Limb (tissue), 2 donors: ENCODE results near the gene INTS1.

Experiments used
- DNase-seq, 2 donors: peaks; one replicate each; pipeline ENCODE4 v3.0.0-alpha.2; 2016; ENCODE audit errors: extremely low spot score in 2 of 2

The INTS1 gene

DNA sequence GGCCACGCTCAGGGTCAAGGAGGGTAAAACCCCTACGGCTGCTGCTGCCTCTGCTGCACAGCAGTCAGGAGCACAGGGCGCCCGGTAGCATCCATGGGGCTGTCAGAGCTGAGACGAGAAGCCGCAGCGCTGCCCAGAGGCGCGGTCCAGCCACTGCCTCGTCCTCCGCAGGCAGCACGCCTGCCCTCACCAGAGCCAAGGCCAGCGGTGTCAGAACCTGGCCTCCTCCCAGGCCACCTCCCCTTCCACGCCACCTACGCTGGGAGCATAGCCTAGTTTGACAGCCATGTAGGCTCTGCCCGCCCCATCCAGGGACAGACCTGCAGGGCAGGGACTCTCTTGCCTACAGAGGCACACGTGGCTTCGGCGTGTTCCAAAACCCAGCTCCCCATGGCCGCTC is 16.2 kb downstream of the INTS1 start:
- no peak for DNase-seq

DNA sequence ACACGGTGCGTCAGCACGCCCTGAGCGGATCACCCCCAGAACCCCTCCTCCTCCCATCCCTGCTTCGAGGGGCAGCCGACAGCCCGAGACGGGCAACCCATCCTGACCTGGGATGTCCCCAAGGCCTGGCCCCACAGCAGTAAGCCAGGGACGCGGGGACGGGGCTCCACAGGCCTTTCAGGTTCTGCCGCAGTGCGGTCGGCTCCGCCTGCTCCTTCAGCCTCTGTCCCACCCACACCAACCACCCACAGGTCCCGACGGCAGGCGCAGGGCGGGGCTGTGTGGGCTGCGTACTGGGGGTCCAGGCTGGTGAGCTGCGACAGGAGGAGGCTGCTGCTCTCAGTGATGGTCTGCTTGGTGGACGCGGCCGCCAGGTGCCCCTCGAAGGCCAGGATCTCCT is 16.7 kb downstream of the INTS1 start:
- no peak for DNase-seq

DNA sequence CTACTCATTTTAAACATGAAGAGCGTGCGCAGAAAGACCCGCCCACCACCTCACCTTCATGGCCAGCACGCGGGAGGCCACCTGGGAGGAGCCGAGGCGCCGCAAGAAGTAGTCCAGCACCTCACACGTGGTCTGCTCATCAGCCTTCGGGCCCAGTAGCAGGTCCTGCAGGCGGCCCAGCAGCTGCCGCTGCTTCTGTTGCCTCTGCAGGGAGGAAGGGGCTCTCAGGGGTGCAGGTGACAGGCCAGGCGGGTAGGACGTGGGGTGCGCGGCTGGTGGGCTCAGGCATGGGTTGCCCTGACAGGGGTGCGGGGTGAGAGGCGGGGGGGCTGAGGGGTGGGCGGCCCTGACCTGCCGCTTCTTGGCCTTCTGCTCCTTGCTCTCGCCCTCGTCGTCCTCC is 17.6 kb downstream of the INTS1 start:
- no peak for DNase-seq

DNA sequence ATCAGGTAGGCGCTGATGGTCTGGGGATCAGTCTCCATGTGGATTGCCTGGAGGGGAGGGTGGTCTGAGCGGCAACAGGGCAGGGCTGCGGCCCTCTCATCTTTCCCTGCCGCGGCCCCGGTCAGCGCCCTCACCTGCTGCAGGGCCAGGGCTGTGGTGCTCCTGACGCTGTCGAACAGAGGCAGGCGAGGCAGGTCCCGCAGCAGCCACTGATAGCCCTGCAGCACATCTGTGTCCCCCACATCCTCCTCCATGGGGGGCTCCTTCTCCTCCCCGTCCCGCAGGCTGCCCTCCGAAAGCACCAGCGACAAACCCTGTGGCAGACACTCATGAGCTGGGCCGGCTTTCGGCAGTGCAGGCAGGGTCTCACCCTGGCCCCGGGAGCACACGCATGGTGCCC is 19.0 kb downstream of the INTS1 start:
- no peak for DNase-seq

DNA sequence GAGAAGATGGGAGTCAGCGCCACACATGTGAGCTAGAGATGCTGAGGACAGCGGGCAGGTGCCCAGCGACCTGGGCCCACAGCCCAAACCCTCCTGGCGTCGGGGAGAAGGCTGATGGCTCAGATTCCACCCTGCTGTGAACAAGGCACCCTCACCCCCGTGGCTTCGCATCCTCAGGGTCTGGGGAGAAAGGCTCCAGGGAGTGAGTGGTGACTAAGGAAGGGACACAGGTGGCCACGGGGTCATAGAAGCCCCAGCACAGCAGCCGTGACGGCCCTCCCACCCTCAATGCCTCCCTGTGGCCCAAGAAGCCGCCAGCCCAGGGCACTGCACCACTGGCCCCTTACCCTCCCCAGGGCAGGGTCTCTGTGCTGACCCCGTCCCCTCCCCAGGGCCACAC is 19.6 kb downstream of the INTS1 start:
- no peak for DNase-seq

DNA sequence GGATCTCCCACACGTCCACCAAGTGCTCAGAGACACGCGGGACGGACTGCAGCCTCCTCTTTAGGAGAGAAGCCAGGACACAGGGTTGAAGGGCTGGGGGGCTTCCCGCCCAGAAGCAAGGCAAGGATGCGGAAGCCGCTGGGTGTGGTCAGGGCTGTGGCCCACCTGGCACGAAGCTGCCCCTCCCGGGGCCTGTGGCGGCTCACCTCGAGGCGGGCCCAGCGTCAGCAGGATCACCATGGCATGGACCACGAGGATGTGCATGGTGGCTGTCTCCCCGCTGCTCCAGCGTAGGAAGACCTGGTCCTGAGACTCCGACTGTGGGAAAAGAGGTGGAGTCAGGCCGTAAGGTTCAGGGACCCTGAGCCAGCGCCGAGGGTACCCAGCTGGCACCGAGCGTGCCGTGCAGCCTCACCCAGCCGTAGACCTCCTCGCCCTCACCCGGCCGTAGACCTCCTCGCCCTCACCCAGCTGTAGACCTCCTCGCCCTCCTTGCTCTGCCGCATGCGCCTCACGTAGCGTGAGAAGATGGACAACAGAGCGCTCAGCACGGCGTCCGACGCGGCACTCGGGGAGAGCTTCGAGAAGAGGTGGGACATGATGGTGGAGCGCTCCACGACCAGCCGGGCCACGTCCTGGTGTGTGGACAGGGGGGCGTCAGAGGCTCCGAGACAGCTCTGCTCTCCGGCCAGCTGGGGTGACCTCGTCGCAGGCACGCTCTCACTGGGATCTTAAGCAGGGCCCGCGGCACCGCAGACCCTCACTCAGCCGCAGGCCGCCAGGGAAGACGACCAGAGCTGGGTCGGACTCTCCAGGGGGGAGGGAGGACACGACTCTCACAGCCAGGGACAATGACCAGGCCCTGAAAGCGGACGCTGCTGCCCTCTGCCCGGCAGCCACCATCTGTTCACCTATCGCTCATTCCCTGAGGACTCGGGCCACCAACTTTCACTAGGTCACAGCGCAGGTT is 20.4 kb downstream of the INTS1 start:
- DNase-seq, result no peak

DNA sequence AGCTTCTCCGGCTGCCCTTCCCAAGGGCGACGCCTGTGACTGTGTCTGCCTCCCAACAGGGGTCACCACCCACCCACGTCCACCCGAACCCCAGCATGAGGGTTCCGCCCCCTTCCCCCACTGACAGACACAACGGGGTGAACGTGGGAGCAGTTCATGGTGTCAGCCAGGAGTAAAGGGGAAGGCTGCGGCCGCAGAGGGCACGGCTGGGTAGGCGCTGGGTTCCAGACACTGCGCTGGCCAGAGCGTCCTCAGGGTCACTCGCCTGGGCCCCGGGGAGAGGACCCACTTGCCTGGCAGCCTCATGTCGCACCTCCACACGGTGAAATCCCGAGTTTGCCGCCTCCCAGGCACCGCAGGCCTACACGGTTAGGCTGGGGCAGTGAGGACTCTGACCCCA is 21.1 kb downstream of the INTS1 start:
- DNase-seq, result no peak

DNA sequence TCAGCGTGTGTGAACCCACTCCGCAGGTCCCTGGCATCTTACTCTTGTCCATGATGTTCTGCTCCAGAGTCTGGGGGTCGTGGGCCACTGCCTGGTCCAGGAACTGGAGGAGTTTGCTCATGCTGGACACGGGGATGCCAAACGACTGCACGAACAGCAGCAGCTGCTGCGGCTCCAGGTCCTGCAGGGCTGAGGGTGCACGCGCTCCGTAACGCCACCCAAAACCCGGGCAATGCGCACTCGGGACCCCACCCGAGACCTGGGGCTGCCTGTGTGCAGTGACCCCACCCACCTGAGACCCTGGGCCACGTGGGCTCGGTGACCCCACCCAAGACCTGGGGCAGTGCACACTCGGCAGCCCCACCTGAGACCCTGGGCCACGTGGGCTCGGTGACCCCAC is 22.9 kb downstream of the INTS1 start:
- DNase-seq, result no peak

DNA sequence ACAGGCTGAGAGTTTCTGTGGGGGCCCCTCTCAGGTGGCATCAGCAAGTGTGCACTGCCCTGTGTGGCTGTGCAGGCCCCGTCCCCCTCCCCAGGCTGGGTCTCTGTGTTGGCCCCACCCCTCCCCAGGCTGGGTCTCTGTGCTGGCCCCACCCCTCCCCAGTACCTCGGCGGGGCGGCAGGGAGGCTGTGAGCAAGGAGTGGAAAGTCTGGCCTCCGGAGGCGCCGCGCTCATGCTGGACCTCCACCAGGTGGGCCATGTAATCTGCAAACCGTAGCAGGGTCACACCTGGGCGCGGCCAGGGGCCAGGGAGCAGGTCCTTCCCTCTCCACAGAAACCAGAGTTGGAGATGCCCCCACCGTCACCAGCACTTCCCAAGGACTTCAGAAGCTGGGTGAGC is 23.5 kb downstream of the INTS1 start:
- no peak for DNase-seq

DNA sequence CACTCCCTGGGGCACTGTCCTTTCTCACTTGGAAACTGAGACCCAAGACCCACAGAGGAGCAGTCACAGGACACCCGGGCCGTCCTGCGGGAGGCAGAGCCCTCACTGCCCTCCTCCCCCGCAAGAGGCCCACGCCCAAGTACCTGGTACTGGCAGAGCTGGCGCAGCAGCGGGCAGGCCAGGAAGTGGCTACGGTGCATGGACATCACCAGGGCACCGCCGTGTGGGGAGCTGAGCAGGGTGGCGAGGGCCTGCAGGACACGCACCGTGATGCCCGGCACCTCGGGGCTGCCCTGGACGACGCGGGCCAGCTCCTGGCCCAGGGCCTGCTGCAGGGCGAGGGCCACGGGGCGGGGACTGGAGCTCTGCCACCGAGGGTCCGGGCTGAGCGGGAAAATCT is 24.9 kb downstream of the INTS1 start:
- DNase-seq, result no peak

DNA sequence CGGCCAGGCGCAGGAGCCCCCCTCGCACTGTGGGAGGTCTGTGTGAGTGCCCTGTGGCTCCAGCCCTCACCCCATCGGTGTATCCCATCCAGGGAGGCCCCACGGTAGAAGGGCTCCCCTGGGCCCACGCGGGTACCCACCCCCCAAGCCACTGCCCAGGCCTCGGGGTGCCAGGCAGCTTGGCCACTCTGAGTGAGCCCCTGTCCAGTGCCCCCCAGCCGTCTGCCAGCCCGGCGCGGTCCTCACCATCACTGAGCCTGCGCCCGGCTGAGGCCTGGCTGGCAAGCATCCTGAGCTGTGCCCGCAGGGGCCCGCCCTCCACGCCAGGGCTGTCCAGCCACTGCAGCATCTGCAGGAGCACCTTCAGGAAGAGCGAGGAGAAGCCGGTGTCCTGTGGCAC is 25.7 kb downstream of the INTS1 start:
- no peak for DNase-seq

DNA sequence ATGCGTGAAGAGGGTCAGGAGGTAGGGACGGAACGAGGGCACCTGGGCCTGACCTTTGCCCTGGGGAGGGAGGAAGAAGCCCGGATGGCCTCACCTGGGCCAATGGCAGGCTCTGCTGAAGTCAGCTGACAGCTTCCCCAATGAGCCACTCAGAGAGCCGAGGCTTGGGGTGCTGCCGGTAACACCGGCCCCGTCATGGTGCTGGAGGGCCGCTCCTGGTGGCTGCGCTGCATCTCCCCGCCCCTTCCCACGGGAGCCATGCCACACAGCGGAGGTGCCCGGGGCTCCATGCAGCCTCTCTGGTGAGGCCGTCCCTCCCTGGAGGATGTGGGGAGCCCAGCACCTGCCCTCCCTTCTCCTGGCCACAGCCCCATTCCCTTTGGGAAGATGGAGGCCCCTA is 27.3 kb downstream of the INTS1 start:
- no peak for DNase-seq

DNA sequence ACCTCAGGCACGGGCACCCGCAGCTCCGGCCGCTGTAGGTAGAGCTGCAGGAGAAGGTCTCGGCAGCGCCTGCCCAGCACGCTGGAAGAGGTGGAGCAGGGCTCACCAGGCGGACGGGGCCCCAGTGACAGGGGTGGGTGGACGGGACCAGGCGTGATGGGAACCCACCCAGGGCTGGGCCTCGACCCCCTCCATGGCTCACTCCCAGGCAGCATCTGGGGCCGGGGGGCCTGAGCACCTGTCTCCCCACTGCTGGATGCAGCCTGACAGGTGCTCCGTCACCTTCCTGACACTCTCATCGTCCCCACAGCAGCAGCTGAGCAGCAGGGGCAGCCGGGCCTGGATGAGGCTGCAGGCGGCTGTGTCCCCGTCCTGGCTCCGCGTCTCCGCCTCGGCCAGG is 28.2 kb downstream of the INTS1 start:
- DNase-seq, result no peak

DNA sequence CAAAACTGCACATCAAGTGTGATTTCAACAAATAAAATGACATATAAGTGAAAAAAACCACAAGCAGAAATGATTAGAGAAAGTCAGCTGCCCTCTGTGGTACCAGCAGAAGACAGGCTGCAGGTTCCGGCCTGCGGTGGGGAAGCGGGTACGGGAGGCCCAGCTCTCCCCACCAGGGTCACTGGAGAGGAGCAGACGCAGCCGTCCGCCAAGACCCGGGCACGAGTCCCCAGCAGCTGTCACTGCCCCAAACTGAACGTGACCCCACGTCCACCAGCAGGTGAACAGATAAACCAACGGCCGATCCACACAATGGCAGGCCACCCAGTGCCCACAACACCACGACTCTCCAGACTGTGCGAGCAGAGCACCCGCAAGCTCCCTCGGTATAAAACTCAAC is 28.8 kb downstream of the INTS1 start:
- no peak for DNase-seq

DNA sequence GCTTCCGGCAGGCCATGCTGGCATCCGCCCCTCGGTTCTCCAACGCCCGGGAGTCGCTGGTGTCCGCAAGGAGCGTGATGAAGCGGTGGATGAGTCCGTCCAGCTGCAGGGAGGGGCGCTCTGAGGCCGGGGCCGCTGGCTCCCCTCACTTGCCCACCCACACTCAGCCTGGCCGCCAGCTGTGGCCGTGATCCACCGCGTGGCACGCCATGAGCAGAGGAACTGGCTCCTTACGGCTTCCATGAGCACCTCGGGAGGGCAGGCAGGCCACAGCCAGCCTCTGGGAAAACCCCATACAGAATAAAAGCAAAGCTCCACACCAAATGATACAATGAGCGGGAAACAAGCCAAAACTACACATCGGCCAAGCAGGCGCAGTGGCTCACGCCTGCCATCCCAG is 29.5 kb downstream of the INTS1 start:
- DNase-seq, result no peak

DNA sequence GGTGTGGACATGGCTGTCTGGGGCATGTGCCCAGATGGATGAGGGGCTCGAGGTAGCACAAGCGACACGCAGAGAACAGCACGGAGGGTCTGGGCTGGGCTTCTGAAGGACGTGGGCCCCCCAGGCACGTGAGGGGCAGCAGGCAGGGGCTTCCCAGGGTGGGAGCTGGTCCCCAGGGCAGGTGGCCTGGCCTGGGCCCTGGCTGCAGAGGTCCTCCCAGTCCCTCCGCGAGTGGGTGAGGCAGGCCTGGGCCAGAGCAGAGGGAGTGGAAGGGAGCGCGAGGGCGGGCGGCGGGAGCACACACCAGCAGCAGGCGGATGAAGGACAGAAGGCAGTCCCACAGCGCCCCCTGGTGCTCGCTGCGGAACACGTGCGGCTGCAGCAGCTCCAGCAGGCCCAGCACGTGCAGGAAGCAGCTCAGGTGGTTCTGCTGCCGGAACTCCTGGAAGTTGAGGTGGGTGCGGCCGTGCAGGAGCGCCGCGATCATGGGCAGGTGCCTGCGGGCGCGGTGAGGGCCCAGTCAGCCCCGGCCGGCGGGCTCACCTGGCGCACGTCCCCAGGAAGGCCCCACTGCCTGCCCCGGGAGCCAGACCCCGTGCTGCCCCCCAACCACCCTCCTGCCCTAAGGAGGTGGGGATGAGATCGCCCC is 30.2 kb downstream of the INTS1 start:
- peak; percentile 84 to 91 for DNase-seq

DNA sequence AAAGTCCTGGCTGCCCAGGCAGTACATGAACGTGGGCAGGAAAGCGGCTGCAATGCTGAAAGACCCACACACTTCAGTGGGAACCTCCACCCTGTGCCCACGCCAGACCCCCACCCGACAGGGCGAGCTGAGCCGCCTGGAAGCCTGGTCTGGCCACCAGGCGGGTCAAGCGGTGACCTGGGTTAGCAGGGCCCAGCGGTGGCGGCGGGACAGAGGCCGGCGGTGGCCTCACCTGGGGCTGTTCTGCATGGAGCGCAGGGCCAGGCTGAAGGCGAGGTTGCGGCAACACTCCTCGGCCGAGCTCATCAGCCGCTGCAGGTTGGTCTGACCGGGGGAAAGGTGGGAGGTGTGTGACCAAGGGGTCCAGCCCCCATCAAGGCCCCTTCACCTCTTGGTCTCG is 33.3 kb downstream of the INTS1 start:
- DNase-seq, result no peak

DNA sequence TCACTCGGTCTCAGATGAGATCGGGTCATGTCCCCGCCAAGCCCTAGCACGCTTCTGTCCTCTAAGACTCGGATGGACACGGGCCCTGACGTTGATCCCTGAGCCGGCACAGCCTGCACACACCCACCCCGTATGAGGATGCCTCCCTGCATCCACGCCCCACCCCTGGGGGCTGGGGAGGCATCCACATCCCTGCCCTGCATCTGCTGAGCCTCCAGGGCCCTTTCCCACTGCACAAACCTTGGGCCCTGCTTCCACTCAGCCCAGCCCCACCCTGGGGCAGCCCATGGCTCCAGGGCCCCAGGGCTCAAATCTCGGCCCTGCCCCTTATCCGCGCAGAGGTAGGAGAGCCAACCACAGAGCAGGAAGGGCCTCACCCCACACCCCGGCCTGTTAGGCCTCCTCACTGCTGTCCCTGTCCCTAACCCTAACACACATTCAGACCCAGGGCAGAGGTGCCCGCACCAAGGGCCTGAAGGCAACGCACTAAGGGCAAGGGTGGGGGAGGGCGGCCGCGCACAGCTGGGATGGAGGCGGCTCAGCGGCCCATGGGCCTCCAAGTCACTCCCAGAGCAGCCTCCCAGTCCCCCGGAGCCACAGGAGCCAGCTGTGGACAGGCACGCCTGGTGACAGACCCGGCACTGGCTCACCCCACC is 35.4 kb downstream of the INTS1 start:
- no peak for DNase-seq

DNA sequence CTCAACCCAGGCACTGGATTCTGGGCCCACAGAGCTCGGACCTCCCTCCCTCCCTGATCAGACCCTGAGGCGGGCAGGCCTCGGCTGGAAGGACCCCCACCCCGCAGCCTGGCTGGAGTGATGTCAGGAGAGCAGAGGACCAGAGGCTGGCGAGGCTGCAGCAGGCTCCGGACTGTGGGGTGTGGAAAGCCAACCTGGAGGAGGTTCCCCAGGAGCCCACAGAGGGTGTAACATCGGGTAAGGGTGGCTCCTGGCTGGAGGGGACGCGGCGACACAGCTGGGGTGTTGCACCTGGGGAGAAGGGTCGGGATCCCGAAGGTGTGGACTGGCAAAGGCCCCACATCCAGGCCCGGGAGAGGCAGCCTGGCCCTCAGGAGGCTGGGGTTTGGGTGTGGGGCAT is 36.0 kb downstream of the INTS1 start:
- no peak for DNase-seq

DNA sequence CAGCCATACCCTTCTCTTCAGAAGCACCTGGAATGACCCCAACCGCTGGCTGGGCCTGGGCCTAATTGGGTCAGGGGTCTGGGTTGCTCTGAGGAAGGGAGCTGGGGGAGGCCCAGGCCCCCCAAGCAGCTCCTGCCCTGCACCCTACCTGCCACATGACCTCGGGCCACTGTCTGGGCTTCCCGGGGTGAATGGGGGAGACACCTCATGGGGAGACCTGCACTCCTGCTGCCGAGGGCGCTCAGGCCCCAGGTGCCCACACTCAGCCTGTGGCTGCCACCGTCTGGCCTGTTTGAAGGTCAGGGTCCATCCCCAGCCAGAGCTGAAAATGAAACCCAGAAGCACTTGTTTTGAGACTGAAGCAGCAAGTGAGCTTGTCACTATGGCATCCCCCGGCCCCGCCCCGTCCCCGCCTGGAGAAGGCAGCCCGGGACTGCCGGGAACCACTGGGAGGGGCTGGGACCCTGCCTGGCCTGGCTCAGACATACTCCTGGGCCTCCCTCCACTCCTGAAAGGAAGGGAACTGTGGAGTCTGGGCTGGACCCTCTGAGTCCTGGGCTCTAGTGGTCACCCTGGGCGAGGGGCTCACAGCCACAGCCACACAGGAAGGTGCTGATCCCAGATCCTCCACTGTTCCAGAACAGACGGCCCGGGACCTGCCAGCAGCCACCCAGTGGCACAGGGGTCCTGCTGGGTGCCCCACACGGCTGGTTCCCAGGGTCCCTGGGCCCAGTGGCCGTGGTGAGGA is 37.5 kb downstream of the INTS1 start:
- DNase-seq, result peak; percentile 44 to 72

DNA sequence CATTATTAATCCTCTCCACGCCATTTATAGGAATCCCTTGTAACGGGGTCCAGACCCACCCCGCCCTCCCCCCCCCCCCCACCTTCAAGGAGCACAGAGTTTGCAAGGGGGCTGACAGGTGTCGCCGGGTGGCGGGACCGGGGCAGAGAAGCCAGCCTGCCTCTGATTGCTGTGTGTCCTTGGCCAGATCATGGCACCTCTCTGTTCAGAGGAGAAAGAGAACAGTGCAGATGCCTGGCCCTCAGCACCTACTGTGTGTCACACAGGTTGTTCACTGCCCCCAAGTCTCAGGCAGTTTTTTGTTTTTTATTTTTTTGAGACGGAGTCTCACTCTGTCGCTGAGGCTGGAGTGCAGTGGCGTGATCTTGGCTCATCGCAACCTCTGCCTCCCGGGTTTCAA is 39.5 kb downstream of the INTS1 start:
- DNase-seq, result no peak
